Sigmoid colon (tissue), 4 donors: ENCODE measurements around the gene ACTR8.

ENCODE experiments used
- POLR2A ChIP-seq, 2 donors: fragments of 450-650 bp; IDR thresholded peaks; one replicate each; pipeline ENCODE4 v1.6.1; 2016; ENCODE audit warnings: antibody characterized with exemption in 2 of 2, mild to moderate bottlenecking in 2 of 2, moderate library complexity in 2 of 2
- POLR2AphosphoS5 ChIP-seq, 4 donors: sonication (generic); formaldehyde crosslinking; IDR thresholded peaks; one replicate each; pipeline ENCODE4 v1.6.1; 2017; ENCODE audit warnings: antibody characterized with exemption in 4 of 4
- TF ChIP-seq, protein P1 (sequence below), 4 experiments: fragments of 450-650 bp in 3 of 4; fragments of 200-600 bp in 1 of 4; IDR thresholded peaks; one replicate each; pipeline ENCODE4 v1.5.1; 2016 to 2019; ENCODE audit warnings: antibody characterized with exemption in 4 of 4, mild to moderate bottlenecking in 3 of 4, moderate library complexity in 2 of 4

DNA sequence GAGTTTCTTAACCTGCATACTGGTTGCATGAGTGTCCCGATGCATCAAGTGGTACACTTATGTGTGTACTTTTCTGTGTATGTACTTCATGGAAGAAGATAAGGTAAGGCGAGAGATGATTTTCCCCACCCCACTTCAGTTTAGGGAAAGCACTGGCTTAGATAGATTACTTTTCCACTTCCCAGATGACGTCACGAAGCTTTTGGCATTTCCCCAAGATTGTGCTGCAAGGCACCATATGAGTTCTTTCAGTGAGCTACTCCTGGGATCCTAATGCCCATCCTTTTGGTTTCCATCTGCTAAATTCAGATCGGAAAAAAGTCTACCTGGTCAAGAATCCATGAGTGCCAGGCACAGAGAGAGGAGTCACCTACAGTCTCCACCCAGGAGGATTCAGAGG, 31.1 kb downstream of the ACTR8 start:
- TF ChIP-seq, protein P1, sequence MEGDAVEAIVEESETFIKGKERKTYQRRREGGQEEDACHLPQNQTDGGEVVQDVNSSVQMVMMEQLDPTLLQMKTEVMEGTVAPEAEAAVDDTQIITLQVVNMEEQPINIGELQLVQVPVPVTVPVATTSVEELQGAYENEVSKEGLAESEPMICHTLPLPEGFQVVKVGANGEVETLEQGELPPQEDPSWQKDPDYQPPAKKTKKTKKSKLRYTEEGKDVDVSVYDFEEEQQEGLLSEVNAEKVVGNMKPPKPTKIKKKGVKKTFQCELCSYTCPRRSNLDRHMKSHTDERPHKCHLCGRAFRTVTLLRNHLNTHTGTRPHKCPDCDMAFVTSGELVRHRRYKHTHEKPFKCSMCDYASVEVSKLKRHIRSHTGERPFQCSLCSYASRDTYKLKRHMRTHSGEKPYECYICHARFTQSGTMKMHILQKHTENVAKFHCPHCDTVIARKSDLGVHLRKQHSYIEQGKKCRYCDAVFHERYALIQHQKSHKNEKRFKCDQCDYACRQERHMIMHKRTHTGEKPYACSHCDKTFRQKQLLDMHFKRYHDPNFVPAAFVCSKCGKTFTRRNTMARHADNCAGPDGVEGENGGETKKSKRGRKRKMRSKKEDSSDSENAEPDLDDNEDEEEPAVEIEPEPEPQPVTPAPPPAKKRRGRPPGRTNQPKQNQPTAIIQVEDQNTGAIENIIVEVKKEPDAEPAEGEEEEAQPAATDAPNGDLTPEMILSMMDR (IDR thresholded peaks at IDR 0.05): no peak
- TF ChIP-seq POLR2AphosphoS5 (IDR thresholded peaks at IDR 0.05) (no peak), POLR2A (IDR thresholded peaks at IDR 0.05) (no peak)
